Panc1 (cell line): ENCODE data around the gene PROK1. TPM values are rescaled to one million over a fixed set of nuclear protein-coding genes. Genes with fewer than 3 reads are reported as not detected.

Experiments
- ATAC-seq: fragments of 200-7000 bp; cut with Tn5 transposase; 2 replicates; pipeline ENCODE4 v1.9.1; 2020; ENCODE audit warnings: mild to moderate bottlenecking, moderate library complexity
- BruUV-seq: library from RNA; stranded (reverse); fragments of 400-500 nt; replicated peaks from 2 replicates; lab custom pipeline; 2021; lab: Mats Ljungman, UMichigan
- CTCF ChIA-PET: fragments of 300-600 bp; sonication (Branson Sonifier 250); formaldehyde crosslinking; loops from one replicate; lab custom pipeline; 2022; ENCODE audit warnings: antibody characterized with exemption; lab: Charles Lee
- POLR2A ChIA-PET: fragments of 300-600 bp; sonication (Branson Sonifier 250); formaldehyde crosslinking; loops from one replicate; lab custom pipeline; 2022; ENCODE audit warnings: antibody characterized with exemption; lab: Charles Lee
- DNase-seq: peaks from one replicate; pipeline ENCODE4 v3.0.0-alpha.2; 2010; ENCODE audit warnings: low read depth, low spot score
- H3K27ac ChIP-seq: 2 replicates; pipeline ENCODE4 v1.5.1; 2011; ENCODE audit warnings: mild to moderate bottlenecking, low read length, inconsistent platforms
- H3K27me3 ChIP-seq: fragments of 200-500 bp; sonication (Bioruptor generic); 2 replicates; pipeline ENCODE4 v1.6.0; 2014; ENCODE audit warnings: low read length, inconsistent platforms; ENCODE audit not compliant: control insufficient read depth, insufficient read depth
- H3K36me3 ChIP-seq: fragments of 200-500 bp; sonication (Bioruptor generic); 2 replicates; pipeline ENCODE4 v1.5.1; 2014; ENCODE audit warnings: inconsistent platforms, mild to moderate bottlenecking, low read length, moderate library complexity; ENCODE audit not compliant: control insufficient read depth, insufficient read depth
- H3K4me1 ChIP-seq: 2 replicates; pipeline ENCODE4 v1.5.1; 2011; ENCODE audit warnings: inconsistent platforms, mild to moderate bottlenecking, low read length, moderate library complexity; ENCODE audit not compliant: control insufficient read depth, insufficient read depth
- H3K4me3 ChIP-seq, 2 experiments: 2 replicates each; pipeline ENCODE4 v1.5.1; 2011 to 2012; ENCODE audit warnings: low read depth in 2 of 2, low read length in 2 of 2, mild to moderate bottlenecking in 2 of 2, inconsistent platforms in 1 of 2, moderate library complexity in 1 of 2
- H3K9me3 ChIP-seq: fragments of 200-500 bp; sonication (Bioruptor generic); 2 replicates; pipeline ENCODE4 v1.5.1; 2014; ENCODE audit warnings: low read depth, mild to moderate bottlenecking, inconsistent platforms, low read length, moderate library complexity; ENCODE audit not compliant: control insufficient read depth, insufficient read depth
- CTCF ChIP-seq: fragments of 450-650 bp; IDR thresholded peaks from 2 replicates; pipeline ENCODE4 v1.5.1; 2017; ENCODE audit warnings: mild to moderate bottlenecking
- POLR2AphosphoS5 ChIP-seq: IDR thresholded peaks from 2 replicates; pipeline ENCODE4 v1.6.1; 2012; ENCODE audit warnings: mild to moderate bottlenecking, low read depth, low read length, moderate library complexity
- REST ChIP-seq, 2 experiments: IDR thresholded peaks; 2 replicates each; pipeline ENCODE4 v1.6.1; 2011 to 2012; ENCODE audit warnings: low read depth in 2 of 2, control low read depth in 1 of 2, low read length in 1 of 2, mild to moderate bottlenecking in 1 of 2, moderate library complexity in 1 of 2; ENCODE audit not compliant: insufficient read depth in 1 of 2
- SIN3A ChIP-seq: IDR thresholded peaks from 2 replicates; pipeline ENCODE4 v1.6.1; 2012; ENCODE audit warnings: low read depth, mild to moderate bottlenecking, low read length, moderate library complexity, borderline replicate concordance; ENCODE audit not compliant: insufficient read depth
- TCF7L2 ChIP-seq: IDR thresholded peaks from 2 replicates; pipeline ENCODE4 v1.6.1; 2011; ENCODE audit warnings: mild to moderate bottlenecking, low read depth, low read length, inconsistent platforms
- in situ Hi-C: cut with HindIII; loops from 2 replicates; pipeline ENCODE4 v1.10.0; 2016; ENCODE audit warnings: low sequenced_read_pairs, low pct_unique_long_range_greater_than_20kb
- intact Hi-C: fragments of 100-400 bp; cut with micrococcal nuclease; formaldehyde crosslinking; loops from one replicate; pipeline ENCODE4 v1.10.0; 2022; ENCODE audit not compliant: unreplicated experiment
- total RNA-seq: library from RNA; stranded (reverse); gene quantifications from one replicate; pipeline ENCODE4 v1.2.1, GENCODE V29; 2021; ENCODE audit not compliant: unreplicated experiment

Gene PROK1
- total RNA-seq, 1 experiment from 2014 or later = not detected

GRCh38 chr1:110407260-110408210 lies 43.4 kb upstream of the PROK1 start, which contains the start of gene LAMTOR5:
Gene LAMTOR5 (minus strand): TSS chr1:110407694. CDS start chr1:110407620, 74 bp downstream.
- H3K36me3 ChIP-seq = peaks cover 18% of the 10 kb centered on the region
- 0 out of 2 replicates have a peak, but pooled peaks have one; percentile 30 for TF ChIP-seq TCF7L2
- 0 out of 4 replicates have a peak, but pooled peaks of 1 of the 2 experiments have one; percentile 61 for TF ChIP-seq REST (IDR thresholded peaks at IDR 0.05; ENCODE audit: insufficient read depth in 1 of 2, low read depth in 2 of 2, low read length in 1 of 2)
- no peak for TF ChIP-seq CTCF
- peak; percentile 76; the same call in 1 of the 2 replicates for TF ChIP-seq SIN3A
- TF ChIP-seq POLR2AphosphoS5 = peak; percentile 86
- in situ Hi-C loops (no loop called here), intact Hi-C loops (no loop called here)
- peak within 1 kb of the TSS; percentile 90 to 96 for H3K4me3 ChIP-seq
- no peaks in the 10 kb centered on the region for H3K4me1 ChIP-seq
- no TSS peak for BruUV-seq
- H3K27ac ChIP-seq = peak within 1 kb of the TSS; percentile 94
- no peaks in the 10 kb centered on the region for H3K27me3 ChIP-seq
- ATAC-seq (peak; percentile 96), DNase-seq (peak; percentile 75)
- H3K9me3 ChIP-seq = no peaks in the 10 kb centered on the region
- POLR2A ChIA-PET = no interaction called here
- CTCF ChIA-PET = interaction anchor here (1.5 kb wide), 1 partner anchor 88 kb away, joined by 6 read pairs; no protein-coding TSS in a partner anchor

DNA sequence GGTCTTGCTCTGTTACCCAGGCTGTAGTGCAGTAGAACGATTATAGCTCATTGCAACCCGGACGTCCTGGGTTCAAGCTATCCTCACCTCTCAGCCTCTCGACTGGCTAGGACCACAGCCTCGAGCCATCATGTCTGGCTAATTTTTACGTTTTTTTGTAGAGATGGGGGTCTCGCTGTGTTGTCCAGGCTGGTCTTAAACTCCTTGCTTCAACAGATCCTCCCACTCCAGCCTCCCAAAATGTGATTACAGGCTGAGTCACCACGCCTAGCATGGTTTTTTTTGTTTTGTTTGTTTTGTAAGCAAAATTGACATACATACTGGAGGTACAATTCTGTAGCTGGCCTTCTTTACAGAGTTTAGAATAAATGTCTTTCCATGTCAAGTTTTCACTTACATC lies 42.5 kb upstream of the PROK1 start:
- peak overlapping the region; percentile 90 to 96 for H3K4me3 ChIP-seq
- in situ Hi-C loops = no loop called here
- TF ChIP-seq POLR2AphosphoS5 (no peak), REST (IDR thresholded peaks at IDR 0.05; ENCODE audit: insufficient read depth in 1 of 2, low read depth in 2 of 2, low read length in 1 of 2) (no peak), TCF7L2 (no peak), CTCF (no peak), SIN3A (no peak)
- CTCF ChIA-PET = interaction anchor here (1.5 kb wide), 1 partner anchor 87 kb away, joined by 6 read pairs; no protein-coding TSS in a partner anchor
- ATAC-seq (no peak), DNase-seq (no peak)
- no TSS peak for BruUV-seq
- intact Hi-C loops = no loop called here
- H3K9me3 ChIP-seq = no peaks in the 10 kb centered on the region
- H3K27me3 ChIP-seq = no peaks in the 10 kb centered on the region
- no peaks in the 10 kb centered on the region for H3K4me1 ChIP-seq
- H3K27ac ChIP-seq = peak overlapping the region; percentile 94
- peaks cover 12% of the 10 kb centered on the region for H3K36me3 ChIP-seq
- POLR2A ChIA-PET = no interaction called here
